AG04449 (cell line): ENCODE data around the gene CRYGD.
A peak's percentile ranks its signal among the peaks of the same experiment; 100 is the strongest.
"Not testable (repeated sequence)": the region's sequence is repeated elsewhere in the genome, so short reads cannot be mapped to it uniquely, and the experiment has no call there.

Experiments used
- CTCF ChIA-PET: fragments of 350-600 bp; formaldehyde crosslinking; extraction: SDS; loops from one replicate; lab custom pipeline; 2021; ENCODE audit warnings: antibody characterized with exemption; lab: Yijun Ruan, JAX
- POLR2A ChIA-PET: fragments of 400-600, 350-600 bp; formaldehyde crosslinking; extraction: SDS; loops from one replicate; lab custom pipeline; 2020; ENCODE audit warnings: antibody characterized with exemption, inconsistent platforms; lab: Yijun Ruan, JAX
- DNase-seq: peaks from one replicate; pipeline ENCODE4 v3.0.0-alpha.2; 2010; ENCODE audit warnings: low read depth, low spot score
- H3K4me3 ChIP-seq: 2 replicates; pipeline ENCODE4 v1.5.1; 2011; ENCODE audit warnings: low read depth, mild to moderate bottlenecking, control low read depth, low read length
- TF ChIP-seq, protein P1 (sequence below): IDR thresholded peaks from one replicate; pipeline ENCODE4 v1.5.1; 2011; ENCODE audit warnings: mild to moderate bottlenecking, moderate library complexity, low read length, control low read depth, inconsistent platforms; ENCODE audit not compliant: insufficient read depth; ENCODE audit errors: missing control alignments

CRYGD gene

GRCh38 chr2:208099682-208100470 lies 24.4 kb downstream of the CRYGD start:
- ChIA-PET CTCF (no interaction called here), POLR2A (no interaction called here)
- TF ChIP-seq, protein P1, sequence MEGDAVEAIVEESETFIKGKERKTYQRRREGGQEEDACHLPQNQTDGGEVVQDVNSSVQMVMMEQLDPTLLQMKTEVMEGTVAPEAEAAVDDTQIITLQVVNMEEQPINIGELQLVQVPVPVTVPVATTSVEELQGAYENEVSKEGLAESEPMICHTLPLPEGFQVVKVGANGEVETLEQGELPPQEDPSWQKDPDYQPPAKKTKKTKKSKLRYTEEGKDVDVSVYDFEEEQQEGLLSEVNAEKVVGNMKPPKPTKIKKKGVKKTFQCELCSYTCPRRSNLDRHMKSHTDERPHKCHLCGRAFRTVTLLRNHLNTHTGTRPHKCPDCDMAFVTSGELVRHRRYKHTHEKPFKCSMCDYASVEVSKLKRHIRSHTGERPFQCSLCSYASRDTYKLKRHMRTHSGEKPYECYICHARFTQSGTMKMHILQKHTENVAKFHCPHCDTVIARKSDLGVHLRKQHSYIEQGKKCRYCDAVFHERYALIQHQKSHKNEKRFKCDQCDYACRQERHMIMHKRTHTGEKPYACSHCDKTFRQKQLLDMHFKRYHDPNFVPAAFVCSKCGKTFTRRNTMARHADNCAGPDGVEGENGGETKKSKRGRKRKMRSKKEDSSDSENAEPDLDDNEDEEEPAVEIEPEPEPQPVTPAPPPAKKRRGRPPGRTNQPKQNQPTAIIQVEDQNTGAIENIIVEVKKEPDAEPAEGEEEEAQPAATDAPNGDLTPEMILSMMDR: no peak
- H3K4me3 ChIP-seq: no peak overlapping the region
- DNase-seq: no peak

DNA sequence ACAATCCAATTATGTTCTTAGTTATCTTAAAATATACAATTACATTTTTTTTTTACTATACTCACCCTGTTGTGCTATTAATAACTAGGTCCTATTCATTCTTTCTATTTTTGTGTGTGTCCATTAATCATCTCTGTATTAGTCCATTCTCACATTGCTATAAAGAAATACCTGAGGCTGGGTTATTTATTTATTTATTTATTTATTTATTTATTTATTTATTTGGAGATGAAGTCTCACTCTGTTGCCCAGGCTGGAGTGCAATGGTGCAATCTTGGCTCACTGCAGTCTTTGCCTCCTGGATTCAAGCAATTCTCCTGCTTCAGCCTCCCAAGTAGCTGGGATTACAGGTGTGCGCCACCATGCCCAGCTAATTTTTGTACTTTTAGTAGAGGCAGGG lies 25.6 kb downstream of the CRYGD start:
- DNase-seq, POLR2A ChIA-PET, CTCF ChIA-PET, H3K4me3 ChIP-seq: not testable (repeated sequence)

- no peak for DNase-seq
- no peak overlapping the region for H3K4me3 ChIP-seq
- ChIA-PET CTCF (no interaction called here), POLR2A (no interaction called here)
- TF ChIP-seq, protein P1: no peak
Measured at GRCh38 chr2:208098267-208098666, 26.1 kb downstream of the CRYGD start.

DNA sequence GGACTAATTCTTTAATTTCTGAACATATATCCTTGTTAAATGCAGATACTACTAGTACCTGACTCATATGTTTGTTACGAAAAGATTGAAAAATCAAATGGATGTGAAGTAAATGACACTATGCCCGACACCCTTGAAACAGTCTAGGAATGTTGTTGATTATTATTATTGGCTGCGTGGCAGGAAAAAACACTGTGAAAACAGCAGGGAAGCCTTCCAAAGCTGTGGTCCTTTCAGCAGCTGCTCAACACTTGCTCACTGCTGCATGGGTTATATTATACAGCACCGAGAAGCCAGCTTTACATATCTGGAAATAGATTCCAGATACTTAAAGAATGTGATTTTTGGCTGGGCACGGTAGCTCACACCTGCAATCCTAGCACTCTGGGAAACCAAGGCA lies 26.5 kb downstream of the CRYGD start:
- no peak overlapping the region for H3K4me3 ChIP-seq
- TF ChIP-seq, protein P1: no peak
- ChIA-PET CTCF (interaction anchor here (0.5 to 2.2 kb wide), 3 partner anchors 24 to 352 kb away, joined by 3 to 5 read pairs (median 5); no protein-coding TSS in a partner anchor), POLR2A (no interaction called here)
- DNase-seq: peak; percentile 60

- TF ChIP-seq, protein P1: no peak
- H3K4me3 ChIP-seq: no peak overlapping the region
- DNase-seq: no peak
- ChIA-PET CTCF (interaction anchor here (0.5 to 2.2 kb wide), 4 partner anchors 23 to 352 kb away, joined by 3 to 5 read pairs (median 4); no protein-coding TSS in a partner anchor), POLR2A (no interaction called here)
Measured at GRCh38 chr2:208097313-208097712, 27.0 kb downstream of the CRYGD start.

- CTCF ChIA-PET: interaction anchor here (1.7 to 2.2 kb wide), 2 partner anchors 22 to 351 kb away, joined by 5 read pairs; no protein-coding TSS in a partner anchor
- no peak for DNase-seq
- POLR2A ChIA-PET: no interaction called here
- TF ChIP-seq, protein P1: no peak
- no peak overlapping the region for H3K4me3 ChIP-seq
Measured at GRCh38 chr2:208096080-208096479, 28.2 kb downstream of the CRYGD start.
